Measurements from ENCODE around the gene COL15A1. TPM values are rescaled to one million over a fixed set of nuclear protein-coding genes. Genes with fewer than 3 reads are reported as not detected.

COL15A1 gene
- total RNA-seq, 2 donors from 2014 or later, result 73.3 to 75.0 TPM

- intact Hi-C loops (cut with DNase I), result no loop called here
- DNase-seq (peak; percentile 87), ATAC-seq (peak; percentile 70 to 79)
Observed at GRCh38 chr9:99105152-99106043, 161.7 kb downstream of the COL15A1 start.

- ATAC-seq, result no peak
- intact Hi-C loops (cut with DNase I), result no loop called here
- no peak for DNase-seq
Observed at GRCh38 chr9:99106044-99106375, 162.3 kb downstream of the COL15A1 start.

DNA sequence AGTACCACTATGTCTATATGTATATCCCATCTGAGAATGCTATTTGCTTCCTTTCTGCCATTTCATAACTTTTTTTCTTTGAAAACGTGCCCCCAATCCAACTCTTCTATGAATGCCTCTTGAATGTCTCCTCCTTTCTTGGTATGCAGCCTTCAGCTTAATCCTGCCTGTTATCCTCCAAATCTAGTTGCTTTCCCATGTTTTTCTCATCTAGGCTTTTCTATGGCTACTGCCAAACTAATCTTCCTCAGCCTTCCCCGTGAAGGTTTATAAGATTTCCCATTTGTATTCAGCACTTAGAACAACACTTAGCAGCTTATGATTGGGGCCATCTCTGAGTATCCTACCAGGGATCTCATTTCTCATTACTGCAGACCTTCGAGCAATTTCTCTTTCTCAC lies 163.7 kb downstream of the COL15A1 start:
- intact Hi-C loops (cut with DNase I), result no loop called here
- DNase-seq (no peak), ATAC-seq (no peak)

- no peak for ATAC-seq
- intact Hi-C loops (cut with DNase I), result no loop called here
- DNase-seq, result no peak
Observed at GRCh38 chr9:99108131-99108530, 164.4 kb downstream of the COL15A1 start.

DNA sequence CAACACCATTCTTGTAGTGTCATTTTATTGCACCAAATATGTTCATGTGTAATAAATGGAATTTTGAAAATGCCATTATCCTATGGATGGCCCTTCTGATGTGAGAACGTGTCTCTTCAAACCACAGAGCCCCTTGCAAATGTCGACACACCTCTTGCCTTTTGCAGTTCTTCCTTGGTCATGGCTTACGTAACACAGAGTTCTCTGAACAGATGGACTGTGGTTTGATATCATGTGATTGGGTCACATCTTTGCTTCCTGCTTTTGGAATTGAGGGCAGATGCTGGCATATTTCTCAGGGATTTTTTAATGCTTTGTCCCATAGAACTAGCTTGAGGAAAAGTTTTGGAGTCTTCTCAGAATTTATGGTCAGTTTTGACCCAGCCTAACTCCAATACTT lies 165.8 kb downstream of the COL15A1 start:
- DNase-seq, result no peak
- ATAC-seq, result no peak
- intact Hi-C loops (cut with DNase I), result no loop called here

GRCh38 chr9:99112750-99113413 lies 169.2 kb downstream of the COL15A1 start:
- intact Hi-C loops (cut with DNase I), result no loop called here
- ATAC-seq, result no peak
- DNase-seq, result no peak

GRCh38 chr9:99113414-99114048 lies 169.8 kb downstream of the COL15A1 start:
- DNase-seq (no peak), ATAC-seq (no peak)
- intact Hi-C loops (cut with DNase I), result no loop called here

DNA sequence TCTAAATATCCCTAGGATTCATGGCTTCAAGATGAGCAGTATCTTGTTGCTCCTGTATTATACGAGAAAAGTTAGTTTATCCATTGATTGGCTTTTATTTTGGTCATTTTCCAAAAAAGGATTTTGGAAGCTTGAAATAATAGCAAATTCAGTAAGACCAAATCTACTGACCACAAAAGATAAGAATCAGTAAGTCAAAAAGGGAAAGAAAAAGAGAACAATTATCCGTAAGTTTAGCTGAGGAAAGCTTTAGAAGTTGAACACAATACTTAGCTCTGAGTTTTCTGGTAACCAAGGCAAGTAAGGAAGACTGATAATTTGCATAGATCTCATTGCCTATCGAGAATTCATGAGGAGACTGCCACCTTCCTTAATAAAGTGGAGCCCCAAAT lies 170.3 kb downstream of the COL15A1 start:
- intact Hi-C loops (cut with DNase I), result no loop called here
- ATAC-seq, result no peak
- DNase-seq, result no peak

- DNase-seq (no peak), ATAC-seq (no peak)
- intact Hi-C loops (cut with DNase I), result no loop called here
Observed at GRCh38 chr9:99114846-99115500, 171.3 kb downstream of the COL15A1 start.

DNA sequence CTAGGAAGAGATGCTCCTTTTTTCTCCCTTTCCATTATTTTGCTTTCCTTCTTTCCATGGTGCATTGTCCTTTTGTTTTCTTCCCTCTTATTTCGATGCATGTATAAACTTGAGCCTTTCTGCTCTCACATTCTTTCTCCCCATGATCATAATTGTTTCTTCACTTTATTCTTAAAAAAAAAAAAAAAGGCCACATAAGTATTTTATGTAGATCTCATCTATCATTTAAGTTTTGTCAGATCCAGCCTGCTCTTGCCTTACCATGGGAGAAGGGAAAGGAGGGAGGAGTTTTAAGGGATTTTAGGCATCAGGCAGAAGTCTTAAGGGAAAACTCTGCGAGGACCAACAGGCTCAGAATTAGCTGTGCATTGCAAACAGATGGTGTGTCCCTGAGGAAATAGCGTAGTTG lies 172.3 kb downstream of the COL15A1 start:
- ATAC-seq, result no peak
- intact Hi-C loops (cut with DNase I), result no loop called here
- DNase-seq, result no peak

DNA sequence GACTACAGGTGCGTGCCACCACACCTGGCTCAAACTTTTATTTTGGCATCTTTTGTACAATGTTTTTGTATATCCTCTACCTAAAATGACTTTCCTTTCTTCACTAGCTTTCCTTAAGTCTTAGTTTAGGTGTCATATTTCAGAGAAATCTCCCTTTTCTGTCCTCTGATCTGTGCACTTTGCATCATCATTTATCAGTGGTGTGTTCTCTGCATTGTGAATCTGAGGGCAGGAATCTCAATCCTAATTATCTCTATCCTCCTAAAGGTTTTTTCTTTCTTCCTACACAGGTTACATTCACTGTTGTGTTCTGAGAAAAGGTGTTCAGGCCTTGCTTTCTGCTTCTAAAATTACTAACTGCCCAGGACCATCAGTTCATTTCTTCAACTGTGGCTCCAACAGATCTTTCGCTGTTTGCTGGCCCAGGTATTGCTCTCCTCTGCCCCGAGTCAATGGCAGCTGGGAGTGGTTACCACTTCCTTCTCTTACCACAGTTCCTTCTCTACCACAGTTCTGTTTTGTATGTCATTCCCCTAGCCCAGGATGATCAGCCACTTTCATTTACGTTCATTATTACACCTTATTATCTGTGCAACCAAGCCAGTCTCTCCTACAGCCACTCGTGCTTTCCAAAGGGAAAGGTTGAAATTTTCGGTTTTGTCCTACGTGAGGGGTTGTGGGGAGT lies 175.2 kb downstream of the COL15A1 start:
- ATAC-seq (peak; percentile 43 to 55), DNase-seq (no peak)
- intact Hi-C loops (cut with DNase I), result no loop called here

- intact Hi-C loops (cut with DNase I), result no loop called here
Observed at GRCh38 chr9:99119976-99120655, 176.4 kb downstream of the COL15A1 start.

More at GRCh38 chr9:99119976-99120655, 176.4 kb downstream of the COL15A1 start:
- DNase-seq (no peak), ATAC-seq (no peak)

Other genes with a start within 250 kb of the COL15A1 start
- under 1 TPM in 1 of 2 donors, not detected in 1; 0.41 TPM for gene GABBR2, start 235.0 kb upstream of the COL15A1 start, total RNA-seq
- gene ANKS6, start 147.4 kb upstream of the COL15A1 start, total RNA-seq, result 1 to 10 TPM; 6.5 to 7.4 TPM
- gene GALNT12, start 136.2 kb upstream of the COL15A1 start, total RNA-seq, result 1 to 10 TPM in 1 of 2 donors, under 1 TPM in 1; 0.91 to 1.1 TPM
- gene TGFBR1, start 161.2 kb downstream of the COL15A1 start, total RNA-seq, result 10 to 100 TPM; 17.3 to 27.1 TPM